HEK293T (cell line): Measurements from ENCODE around the gene FKBP5.
"Not testable (repeated sequence)": the region's sequence is repeated elsewhere in the genome, so short reads cannot be mapped to it uniquely, and the experiment has no call there.

Source experiments
- CTCF ChIA-PET: fragments of 350-600 bp; formaldehyde crosslinking; extraction: SDS; loops from one replicate; lab custom pipeline; 2021; ENCODE audit warnings: antibody characterized with exemption, inconsistent platforms; lab: Yijun Ruan, JAX
- POLR2A ChIA-PET: fragments of 350-600 bp; formaldehyde crosslinking; extraction: SDS; loops from one replicate; lab custom pipeline; 2020; ENCODE audit warnings: antibody characterized with exemption, inconsistent platforms; lab: Yijun Ruan, JAX
- DNase-seq: peaks from one replicate; pipeline ENCODE4 v3.0.0; 2012; ENCODE audit warnings: mixed read lengths; ENCODE audit errors: extremely low spot score
- ARNT ChIP-seq: fragments of 450-650 bp; IDR thresholded peaks from 2 replicates; pipeline ENCODE4 v1.6.1; 2017; ENCODE audit warnings: mild to moderate bottlenecking
- BHLHE40 ChIP-seq: fragments of 450-650 bp; IDR thresholded peaks from 2 replicates; pipeline ENCODE4 v1.6.1; 2016; ENCODE audit warnings: mild to moderate bottlenecking, moderate library complexity, borderline replicate concordance
- CTBP1 ChIP-seq: fragments of 450-650 bp; IDR thresholded peaks from 2 replicates; pipeline ENCODE4 v1.6.1; 2016; ENCODE audit warnings: borderline replicate concordance
- ELF4 ChIP-seq: fragments of 450-650 bp; IDR thresholded peaks from 2 replicates; pipeline ENCODE4 v1.6.1; 2017; ENCODE audit warnings: antibody characterized with exemption
- FOXA1 ChIP-seq: fragments of 450-650 bp; IDR thresholded peaks from 2 replicates; pipeline ENCODE4 v1.6.1; 2016; ENCODE audit warnings: mild to moderate bottlenecking
- FOXK2 ChIP-seq: fragments of 450-650 bp; IDR thresholded peaks from 2 replicates; pipeline ENCODE4 v1.6.1; 2016; ENCODE audit warnings: mild to moderate bottlenecking
- FOXM1 ChIP-seq: fragments of 450-650 bp; IDR thresholded peaks from 2 replicates; pipeline ENCODE4 v1.6.1; 2017; ENCODE audit warnings: mild to moderate bottlenecking, borderline replicate concordance
- HDGF ChIP-seq: fragments of 450-650 bp; IDR thresholded peaks from 2 replicates; pipeline ENCODE4 v1.6.1; 2017; ENCODE audit warnings: antibody characterized with exemption, borderline replicate concordance
- L3MBTL2 ChIP-seq: fragments of 450-650 bp; conservative IDR thresholded peaks from 2 replicates; pipeline ENCODE4 v1.6.1; 2016; ENCODE audit warnings: mild to moderate bottlenecking
- LEF1 ChIP-seq: fragments of 450-650 bp; IDR thresholded peaks from 2 replicates; pipeline ENCODE4 v1.6.1; 2017; ENCODE audit warnings: mild to moderate bottlenecking, borderline replicate concordance
- NFRKB ChIP-seq: fragments of 450-650 bp; IDR thresholded peaks from 2 replicates; pipeline ENCODE4 v1.6.1; 2016; ENCODE audit warnings: mild to moderate bottlenecking, moderate library complexity
- PKNOX1 ChIP-seq: fragments of 450-650 bp; IDR thresholded peaks from 2 replicates; pipeline ENCODE4 v1.6.1; 2016
- SP1 ChIP-seq: fragments of 450-650 bp; IDR thresholded peaks from 2 replicates; pipeline ENCODE4 v1.6.1; 2017
- SUZ12 ChIP-seq: fragments of 450-650 bp; IDR thresholded peaks from 2 replicates; pipeline ENCODE4 v1.6.1; 2016; ENCODE audit warnings: mild to moderate bottlenecking
- TARDBP ChIP-seq: fragments of 450-650 bp; IDR thresholded peaks from 2 replicates; pipeline ENCODE4 v1.6.1; 2016
- ZNF384 ChIP-seq: fragments of 450-650 bp; IDR thresholded peaks from 2 replicates; pipeline ENCODE4 v1.6.1; 2016

FKBP5 gene

GRCh38 chr6:35573495-35574110 is 115.1 kb downstream of the FKBP5 start:
- DNase-seq = no peak
- ChIA-PET POLR2A (interaction anchor here (0.7 kb wide), 1 partner anchor 11 kb away, joined by 3 read pairs; no protein-coding TSS in a partner anchor), CTCF (interaction anchor here (0.8 to 1.3 kb wide), 2 partner anchors 160 to 184 kb away, joined by 4 to 5 read pairs; no protein-coding TSS in a partner anchor)
- TF ChIP-seq FOXM1 (no peak), FOXA1 (no peak), FOXK2 (no peak), ELF4 (no peak), TARDBP (no peak), BHLHE40 (no peak), ZNF384 (no peak), SUZ12 (no peak), PKNOX1 (no peak), ARNT (no peak), HDGF (no peak), CTBP1 (no peak), L3MBTL2 (no peak), LEF1 (no peak), SP1 (no peak), NFRKB (no peak)

GRCh38 chr6:35570885-35571330 is 117.8 kb downstream of the FKBP5 start:
- DNase-seq, POLR2A ChIA-PET: not testable (repeated sequence)
- CTCF ChIA-PET = interaction anchor here (0.7 kb wide), 2 partner anchors 165 to 347 kb away, joined by 3 to 4 read pairs; no protein-coding TSS in a partner anchor

GRCh38 chr6:35569011-35569461 is 119.7 kb downstream of the FKBP5 start:
- POLR2A ChIA-PET = no interaction called here
- TF ChIP-seq ZNF384 (no peak), PKNOX1 (no peak), CTBP1 (no peak), TARDBP (no peak), SP1 (no peak), NFRKB (no peak), ELF4 (no peak), BHLHE40 (no peak), HDGF (no peak), FOXK2 (no peak), FOXA1 (no peak)
- DNase-seq = peak; percentile 45
- CTCF ChIA-PET = interaction anchor here (0.7 to 1.7 kb wide), 3 partner anchors 10 to 110 kb away, joined by 3 to 7 read pairs (median 5); no protein-coding TSS in a partner anchor

GRCh38 chr6:35566794-35567193 is 121.9 kb downstream of the FKBP5 start:
- TF ChIP-seq FOXA1 (no peak), BHLHE40 (no peak), CTBP1 (no peak), SUZ12 (no peak), FOXK2 (no peak), SP1 (no peak), ELF4 (no peak), FOXM1 (no peak)
- no peak for DNase-seq
- ChIA-PET POLR2A (no interaction called here), CTCF (no interaction called here)

- POLR2A ChIA-PET = no interaction called here
Observed at GRCh38 chr6:35564733-35565132, 124.0 kb downstream of the FKBP5 start.

GRCh38 chr6:35562060-35562459 is 126.7 kb downstream of the FKBP5 start:
- no peak for TF ChIP-seq ZNF384
- TF ChIP-seq NFRKB = no peak
- TF ChIP-seq LEF1 = no peak
- TF ChIP-seq ARNT = no peak
- TF ChIP-seq SUZ12 = no peak
- no peak for TF ChIP-seq CTBP1
- no peak for TF ChIP-seq HDGF
- DNase-seq = no peak

More at GRCh38 chr6:35564733-35565132, 124.0 kb downstream of the FKBP5 start:
- TF ChIP-seq TARDBP = no peak
- no peak for TF ChIP-seq FOXA1
- no peak for TF ChIP-seq FOXM1
- no peak for TF ChIP-seq LEF1
- TF ChIP-seq SP1 = no peak
- no peak for TF ChIP-seq FOXK2
- TF ChIP-seq CTBP1 = no peak
- no peak for TF ChIP-seq BHLHE40
- no peak for TF ChIP-seq NFRKB
- TF ChIP-seq L3MBTL2 = no peak
- CTCF ChIA-PET = no interaction called here
- DNase-seq = no peak

GRCh38 chr6:35561113-35561512 is 127.6 kb downstream of the FKBP5 start:
- no peak for DNase-seq
- TF ChIP-seq NFRKB = no peak
- no peak for TF ChIP-seq FOXK2
- TF ChIP-seq LEF1 = no peak
- no peak for TF ChIP-seq FOXM1
- no peak for TF ChIP-seq BHLHE40
- TF ChIP-seq FOXA1 = no peak
- TF ChIP-seq L3MBTL2 = no peak
- TF ChIP-seq TARDBP = no peak
- TF ChIP-seq PKNOX1 = no peak
- no peak for TF ChIP-seq ZNF384
- TF ChIP-seq ARNT = no peak
- TF ChIP-seq ELF4 = no peak
- TF ChIP-seq HDGF = no peak
- ChIA-PET POLR2A (no interaction called here), CTCF (interaction anchor here (0.7 kb wide), 1 partner anchor 9 kb away, joined by 4 read pairs; no protein-coding TSS in a partner anchor)

More at GRCh38 chr6:35562060-35562459, 126.7 kb downstream of the FKBP5 start:
- ChIA-PET CTCF (interaction anchor here (0.8 to 1.9 kb wide), 2 partner anchors 10 to 29 kb away, joined by 3 to 8 read pairs; no protein-coding TSS in a partner anchor), POLR2A (no interaction called here)
